ENCODE data around the gene PIGK.

The PIGK gene

DNA sequence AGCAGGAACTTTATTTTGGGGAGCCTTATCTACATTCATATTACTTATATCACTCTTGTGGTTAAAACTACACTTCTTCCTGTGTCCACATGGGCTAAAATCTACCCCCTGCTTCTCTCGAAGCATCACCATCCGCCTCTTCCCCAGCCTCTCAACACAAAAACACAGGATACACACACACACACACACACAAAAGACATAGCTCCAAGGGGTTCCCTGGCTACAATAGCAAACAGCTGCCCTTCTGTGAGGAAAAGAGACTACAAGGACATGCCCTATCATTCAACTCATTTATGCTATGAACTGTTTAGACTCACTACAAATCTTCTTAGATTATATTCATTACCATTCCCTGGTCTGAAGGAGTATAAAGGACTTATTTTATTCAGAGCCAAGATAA lies 155.0 kb downstream of the PIGK start:
- no peak overlapping the region for H3K4me3 ChIP-seq (ENCODE audit: extremely low read depth, insufficient read depth, low read length, poor library complexity, severe bottlenecking)

DNA sequence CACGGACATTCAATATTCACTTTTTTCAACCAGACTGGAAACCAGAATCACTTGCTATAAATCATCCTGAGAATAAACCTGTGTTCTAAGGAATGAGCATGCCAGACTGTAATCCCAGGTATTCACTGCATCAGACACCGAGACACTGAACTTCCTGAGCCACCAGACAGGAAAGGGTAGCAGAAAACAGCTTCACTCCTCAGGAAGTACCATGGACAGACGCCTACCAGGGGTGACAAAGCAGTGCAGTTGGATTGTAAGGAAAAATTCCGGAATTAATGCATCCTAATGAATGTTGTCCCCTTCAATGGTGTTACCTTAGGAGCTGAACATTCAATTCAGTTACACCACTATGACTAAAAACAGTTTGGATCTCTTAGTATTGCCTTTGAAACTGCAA lies 156.1 kb downstream of the PIGK start:
- Histone ChIP-seq H3K9me3 (ENCODE audit: control insufficient read depth, low read length) (no peaks in the 10 kb centered on the region), H3K4me3 (ENCODE audit: extremely low read depth, insufficient read depth, low read length, poor library complexity, severe bottlenecking) (no peak overlapping the region), H3K27ac (ENCODE audit: low read depth, low read length, severe bottlenecking) (no peak overlapping the region), H3K4me1 (ENCODE audit: control insufficient read depth, insufficient read depth, low read length, poor library complexity, severe bottlenecking) (no peaks in the 10 kb centered on the region), H3K36me3 (ENCODE audit: control insufficient read depth, insufficient read depth, low read length) (no peaks in the 10 kb centered on the region)
- 87 to 100% methylated on average over 2 to 3 of the region's 4 CpGs for WGBS, 2 experiments (ENCODE audit: insufficient coverage in 2 of 2)

More for the DNA sequence above, 155.0 kb downstream of the PIGK start:
- Histone ChIP-seq H3K4me1 (ENCODE audit: control insufficient read depth, insufficient read depth, low read length, poor library complexity, severe bottlenecking) (no peaks in the 10 kb centered on the region), H3K27ac (ENCODE audit: low read depth, low read length, severe bottlenecking) (no peak overlapping the region), H3K9me3 (ENCODE audit: control insufficient read depth, low read length) (no peaks in the 10 kb centered on the region), H3K36me3 (ENCODE audit: control insufficient read depth, insufficient read depth, low read length) (no peaks in the 10 kb centered on the region)
- 70 to 83% methylated on average over 2 of the region's 2 CpGs for WGBS, 2 experiments (ENCODE audit: insufficient coverage in 2 of 2)

DNA sequence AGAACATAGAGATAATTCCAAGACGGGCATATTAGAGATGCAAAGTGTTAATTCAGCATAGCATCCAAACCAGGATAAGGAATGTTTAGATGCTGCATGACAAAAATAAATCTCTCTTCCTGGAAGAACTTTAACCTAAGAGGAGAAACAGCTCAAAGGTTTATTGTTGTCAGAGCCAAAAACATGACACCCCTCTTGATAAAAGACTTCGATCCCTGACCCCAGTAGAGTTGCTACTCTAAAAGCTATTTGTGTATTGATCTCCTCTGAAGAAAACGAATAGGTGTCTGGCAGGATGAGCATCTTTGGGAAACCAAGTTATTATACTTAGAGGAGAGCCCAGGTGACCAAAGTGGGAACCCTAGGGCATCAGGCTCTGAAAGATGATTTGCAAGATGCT lies 158.1 kb downstream of the PIGK start:
- Histone ChIP-seq H3K36me3 (ENCODE audit: control insufficient read depth, insufficient read depth, low read length) (no peaks in the 10 kb centered on the region), H3K9me3 (ENCODE audit: control insufficient read depth, low read length) (no peaks in the 10 kb centered on the region), H3K4me3 (ENCODE audit: extremely low read depth, insufficient read depth, low read length, poor library complexity, severe bottlenecking) (no peak overlapping the region), H3K27ac (ENCODE audit: low read depth, low read length, severe bottlenecking) (no peak overlapping the region), H3K4me1 (ENCODE audit: control insufficient read depth, insufficient read depth, low read length, poor library complexity, severe bottlenecking) (no peaks in the 10 kb centered on the region)
- WGBS, 2 experiments (ENCODE audit: insufficient coverage in 2 of 2) = 78 to 88% methylated on average over 1 to 2 of the region's 3 CpGs

DNA sequence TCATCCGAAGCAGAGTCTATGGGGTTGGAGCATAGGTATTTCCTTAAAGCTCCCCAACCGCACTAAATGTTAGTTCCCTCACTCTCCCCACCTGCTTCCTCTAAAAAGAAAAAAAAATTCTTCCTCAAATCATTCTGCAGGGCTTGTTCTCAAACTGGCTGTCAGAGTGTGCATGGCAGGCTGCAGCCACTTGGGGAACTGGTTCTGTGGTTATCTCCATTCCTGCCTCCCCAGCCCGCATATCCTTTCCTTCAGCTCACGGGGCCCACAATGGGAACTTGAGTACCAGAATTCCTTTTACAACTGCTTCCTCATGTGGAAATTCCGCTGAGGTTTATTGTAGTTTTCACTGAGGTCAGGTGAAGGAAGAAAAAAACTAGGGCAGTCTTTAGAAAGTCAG lies 159.2 kb downstream of the PIGK start:
- Histone ChIP-seq H3K9me3 (ENCODE audit: control insufficient read depth, low read length) (no peaks in the 10 kb centered on the region), H3K27ac (ENCODE audit: low read depth, low read length, severe bottlenecking) (no peak overlapping the region), H3K36me3 (ENCODE audit: control insufficient read depth, insufficient read depth, low read length) (no peaks in the 10 kb centered on the region), H3K4me1 (ENCODE audit: control insufficient read depth, insufficient read depth, low read length, poor library complexity, severe bottlenecking) (no peaks in the 10 kb centered on the region), H3K4me3 (ENCODE audit: extremely low read depth, insufficient read depth, low read length, poor library complexity, severe bottlenecking) (no peak overlapping the region)
- WGBS, 2 experiments (ENCODE audit: insufficient coverage in 2 of 2) = 69% methylated on average over 2 of the region's 5 CpGs; no CpG with 5 or more reads in 1 of the 2 experiments

DNA sequence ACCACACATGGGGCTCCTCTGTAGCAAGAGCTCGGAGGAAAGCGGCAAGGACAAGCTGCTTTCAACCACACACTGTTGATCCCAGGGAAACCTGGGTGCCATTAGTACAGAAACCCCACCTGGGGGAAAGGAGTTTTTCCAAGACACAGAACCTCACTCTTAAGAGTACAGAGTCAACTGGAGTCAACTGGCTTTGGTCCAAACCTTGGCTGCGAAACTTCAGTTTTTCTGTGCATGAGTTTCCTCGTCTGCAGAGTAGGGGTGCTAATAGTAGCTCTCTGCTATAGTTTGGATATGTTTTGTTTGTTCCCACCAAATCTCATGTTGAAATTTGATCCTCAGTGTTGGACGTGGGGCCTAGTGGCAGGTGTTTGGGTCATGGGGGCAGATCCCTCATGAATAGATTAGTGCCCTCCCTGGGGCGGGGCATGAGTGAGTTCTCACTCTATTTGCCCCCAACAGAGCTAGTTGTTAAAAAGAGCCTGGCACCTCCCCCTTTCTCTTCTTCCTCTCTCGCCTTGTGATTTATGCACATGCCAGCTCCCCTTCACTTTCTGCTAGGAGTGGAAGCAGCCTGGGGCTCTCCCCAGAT lies 161.1 kb downstream of the PIGK start:
- H3K9me3 ChIP-seq (ENCODE audit: control insufficient read depth, low read length) = no peaks in the 10 kb centered on the region
- 69 to 85% methylated on average over 6 of the region's 7 CpGs for WGBS, 2 experiments (ENCODE audit: insufficient coverage in 2 of 2)
- H3K4me3 ChIP-seq (ENCODE audit: extremely low read depth, insufficient read depth, low read length, poor library complexity, severe bottlenecking) = no peak overlapping the region
- no peaks in the 10 kb centered on the region for H3K4me1 ChIP-seq (ENCODE audit: control insufficient read depth, insufficient read depth, low read length, poor library complexity, severe bottlenecking)
- H3K27ac ChIP-seq (ENCODE audit: low read depth, low read length, severe bottlenecking) = no peak overlapping the region
- no peaks in the 10 kb centered on the region for H3K36me3 ChIP-seq (ENCODE audit: control insufficient read depth, insufficient read depth, low read length)

DNA sequence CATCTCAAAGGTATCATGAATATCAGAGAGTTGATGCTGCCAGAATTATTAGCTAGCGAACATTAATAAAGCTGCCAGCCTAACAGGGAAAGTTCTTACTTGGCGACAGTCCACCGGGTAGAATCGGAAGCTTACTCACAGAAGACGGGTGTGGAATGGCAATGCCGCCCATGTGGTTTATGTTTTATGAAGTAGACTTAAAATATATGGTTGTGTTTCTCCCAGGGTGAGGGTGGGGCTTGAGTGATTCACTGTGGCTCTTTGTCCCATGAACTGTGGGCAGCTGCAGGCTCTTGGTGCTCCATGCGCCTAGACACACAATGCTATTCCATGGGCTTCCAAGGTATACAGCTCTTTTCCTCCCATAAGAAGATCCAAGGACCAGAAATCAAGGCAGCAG lies 162.7 kb downstream of the PIGK start:
- Histone ChIP-seq H3K4me1 (ENCODE audit: control insufficient read depth, insufficient read depth, low read length, poor library complexity, severe bottlenecking) (no peaks in the 10 kb centered on the region), H3K27ac (ENCODE audit: low read depth, low read length, severe bottlenecking) (no peak overlapping the region), H3K9me3 (ENCODE audit: control insufficient read depth, low read length) (no peaks in the 10 kb centered on the region), H3K4me3 (ENCODE audit: extremely low read depth, insufficient read depth, low read length, poor library complexity, severe bottlenecking) (no peak overlapping the region), H3K36me3 (ENCODE audit: control insufficient read depth, insufficient read depth, low read length) (no peaks in the 10 kb centered on the region)
- 89% methylated on average over 5 to 6 of the region's 7 CpGs for WGBS, 2 experiments (ENCODE audit: insufficient coverage in 2 of 2)

DNA sequence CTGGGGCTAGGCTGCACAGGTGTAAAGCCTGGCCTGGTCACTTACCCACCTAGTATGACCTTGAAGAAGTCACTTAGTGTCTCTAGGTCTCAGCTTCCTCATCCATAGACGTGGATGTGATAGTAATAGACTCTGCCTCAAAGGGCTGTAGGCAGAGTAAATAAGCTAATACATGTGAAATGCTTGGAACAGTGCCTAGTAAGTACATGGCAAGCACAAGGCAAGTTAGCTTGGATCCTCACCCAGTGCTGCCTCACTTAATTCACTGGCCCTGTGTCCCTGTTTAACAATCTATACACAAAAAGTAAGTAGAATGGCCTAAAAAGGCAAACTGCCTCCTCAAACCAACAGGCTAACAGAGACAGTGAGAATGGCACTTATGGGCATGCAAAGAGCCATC lies 167.8 kb downstream of the PIGK start:
- H3K36me3 ChIP-seq (ENCODE audit: control insufficient read depth, insufficient read depth, low read length) = no peaks in the 10 kb centered on the region
- 63% methylated on average over 1 of the region's 1 CpG; no CpG with 5 or more reads in 1 of the 2 experiments for WGBS, 2 experiments (ENCODE audit: insufficient coverage in 2 of 2)
- H3K4me1 ChIP-seq (ENCODE audit: control insufficient read depth, insufficient read depth, low read length, poor library complexity, severe bottlenecking) = no peaks in the 10 kb centered on the region
- H3K27ac ChIP-seq (ENCODE audit: low read depth, low read length, severe bottlenecking) = no peak overlapping the region
- no peaks in the 10 kb centered on the region for H3K9me3 ChIP-seq (ENCODE audit: control insufficient read depth, low read length)
- no peak overlapping the region for H3K4me3 ChIP-seq (ENCODE audit: extremely low read depth, insufficient read depth, low read length, poor library complexity, severe bottlenecking)

DNA sequence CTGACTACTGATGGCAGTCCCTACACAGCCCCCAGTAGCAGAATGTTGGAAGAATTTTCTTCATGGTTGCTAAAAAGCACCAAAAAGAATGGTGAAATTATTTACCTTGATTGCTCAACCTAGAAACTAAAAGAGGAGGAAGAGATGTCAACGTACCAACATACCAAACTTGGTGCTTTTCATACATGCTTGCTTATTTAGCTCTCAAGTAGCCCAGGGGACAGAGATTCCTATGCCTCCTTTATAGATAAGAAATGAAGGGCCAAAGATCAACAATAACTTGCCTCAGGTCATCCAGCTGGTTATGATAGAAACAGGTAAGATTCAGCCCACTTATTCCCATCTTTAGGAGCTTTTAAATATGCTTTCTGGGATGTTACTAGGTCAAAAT lies 170.6 kb downstream of the PIGK start:
- Histone ChIP-seq H3K4me3 (ENCODE audit: extremely low read depth, insufficient read depth, low read length, poor library complexity, severe bottlenecking) (no peak overlapping the region), H3K27ac (ENCODE audit: low read depth, low read length, severe bottlenecking) (no peak overlapping the region), H3K36me3 (ENCODE audit: control insufficient read depth, insufficient read depth, low read length) (no peaks in the 10 kb centered on the region), H3K4me1 (ENCODE audit: control insufficient read depth, insufficient read depth, low read length, poor library complexity, severe bottlenecking) (no peaks in the 10 kb centered on the region), H3K9me3 (ENCODE audit: control insufficient read depth, low read length) (no peaks in the 10 kb centered on the region)
- no CpG with 5 or more reads among the region's 1 CpG for WGBS, 2 experiments (ENCODE audit: insufficient coverage in 2 of 2)

DNA sequence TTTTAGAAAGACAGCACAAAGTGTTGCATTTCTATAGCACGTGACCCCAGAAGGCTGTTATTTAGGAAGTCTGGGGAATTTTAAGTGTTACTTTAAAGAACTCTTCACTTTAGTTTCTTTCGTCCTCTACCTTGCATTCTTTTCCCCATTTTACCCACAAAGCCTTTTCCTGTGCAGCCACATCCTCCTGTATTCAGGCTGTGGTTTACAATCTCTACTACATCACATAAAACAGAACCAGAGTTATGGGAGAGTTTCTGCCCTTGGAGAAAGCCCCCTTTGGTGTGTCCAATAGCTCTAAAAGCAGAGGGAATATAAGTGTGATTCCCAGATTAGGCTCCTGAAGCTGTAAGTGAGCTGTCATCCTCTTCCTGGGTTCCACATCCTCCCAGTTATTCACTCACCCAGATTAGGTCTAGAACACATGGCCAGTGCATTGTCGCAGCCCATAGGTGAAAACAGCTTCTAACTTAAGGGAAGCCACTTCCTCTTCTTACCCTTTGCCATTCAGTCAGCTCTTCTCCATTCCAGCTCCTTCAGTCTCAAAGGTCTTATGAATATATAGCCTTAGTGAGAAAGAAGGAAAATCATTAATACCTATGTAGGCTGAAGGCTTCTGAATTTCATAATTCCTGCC lies 171.1 kb downstream of the PIGK start:
- WGBS, 2 experiments (ENCODE audit: insufficient coverage in 2 of 2) = 100% methylated on average over 1 of the region's 3 CpGs; no CpG with 5 or more reads in 1 of the 2 experiments
- Histone ChIP-seq H3K27ac (ENCODE audit: low read depth, low read length, severe bottlenecking) (no peak overlapping the region), H3K4me1 (ENCODE audit: control insufficient read depth, insufficient read depth, low read length, poor library complexity, severe bottlenecking) (no peaks in the 10 kb centered on the region), H3K9me3 (ENCODE audit: control insufficient read depth, low read length) (no peaks in the 10 kb centered on the region), H3K36me3 (ENCODE audit: control insufficient read depth, insufficient read depth, low read length) (no peaks in the 10 kb centered on the region), H3K4me3 (ENCODE audit: extremely low read depth, insufficient read depth, low read length, poor library complexity, severe bottlenecking) (no peak overlapping the region)

DNA sequence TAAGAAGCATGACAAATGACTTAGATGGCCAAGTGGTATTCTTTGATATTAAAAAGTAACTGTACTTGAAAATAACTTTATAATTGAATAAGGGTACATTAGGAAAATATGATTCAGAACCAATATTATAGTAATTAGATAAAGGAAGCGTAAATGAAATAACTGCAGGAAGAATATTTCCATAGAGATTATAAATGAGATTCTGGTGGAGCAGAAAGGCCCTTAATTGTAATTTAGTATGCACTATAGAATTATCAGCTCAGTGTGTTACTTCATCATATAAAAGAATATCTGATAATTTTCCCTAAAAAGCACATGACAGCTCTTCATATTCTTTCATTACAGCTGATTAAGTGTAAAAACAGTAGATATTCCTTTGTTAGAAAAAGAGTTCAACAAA lies 171.7 kb downstream of the PIGK start:
- no CpG with 5 or more reads among the region's 1 CpG for WGBS, 2 experiments (ENCODE audit: insufficient coverage in 2 of 2)
- Histone ChIP-seq H3K27ac (ENCODE audit: low read depth, low read length, severe bottlenecking) (no peak overlapping the region), H3K4me1 (ENCODE audit: control insufficient read depth, insufficient read depth, low read length, poor library complexity, severe bottlenecking) (no peaks in the 10 kb centered on the region), H3K4me3 (ENCODE audit: extremely low read depth, insufficient read depth, low read length, poor library complexity, severe bottlenecking) (no peak overlapping the region), H3K9me3 (ENCODE audit: control insufficient read depth, low read length) (no peaks in the 10 kb centered on the region), H3K36me3 (ENCODE audit: control insufficient read depth, insufficient read depth, low read length) (no peaks in the 10 kb centered on the region)

DNA sequence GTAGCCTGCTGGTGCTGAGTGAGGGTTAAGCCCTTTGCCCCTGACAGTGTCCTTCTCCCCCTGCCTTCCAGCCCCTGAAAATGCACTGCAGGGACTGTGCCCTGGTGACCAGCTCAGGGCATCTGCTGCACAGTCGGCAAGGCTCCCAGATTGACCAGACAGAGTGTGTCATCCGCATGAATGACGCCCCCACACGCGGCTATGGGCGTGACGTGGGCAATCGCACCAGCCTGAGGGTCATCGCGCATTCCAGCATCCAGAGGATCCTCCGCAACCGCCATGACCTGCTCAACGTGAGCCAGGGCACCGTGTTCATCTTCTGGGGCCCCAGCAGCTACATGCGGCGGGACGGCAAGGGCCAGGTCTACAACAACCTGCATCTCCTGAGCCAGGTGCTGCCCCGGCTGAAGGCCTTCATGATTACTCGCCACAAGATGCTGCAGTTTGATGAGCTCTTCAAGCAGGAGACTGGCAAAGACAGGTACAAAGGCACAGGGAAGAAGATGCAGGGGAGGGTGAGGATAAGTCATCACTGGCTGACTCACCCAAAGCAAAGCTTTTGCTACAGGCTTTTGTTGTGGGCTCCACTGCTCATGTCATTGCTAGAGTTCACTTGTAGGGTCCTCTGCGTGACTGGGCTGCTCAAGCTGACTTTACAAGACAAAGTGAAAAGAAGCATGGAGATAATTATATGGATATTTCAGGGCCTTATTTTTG lies 174.9 kb downstream of the PIGK start:
- 88 to 94% methylated on average over 18 to 20 of the region's 20 CpGs for WGBS, 2 experiments (ENCODE audit: insufficient coverage in 2 of 2)
- H3K27ac ChIP-seq (ENCODE audit: low read depth, low read length, severe bottlenecking) = no peak overlapping the region
- no peaks in the 10 kb centered on the region for H3K4me1 ChIP-seq (ENCODE audit: control insufficient read depth, insufficient read depth, low read length, poor library complexity, severe bottlenecking)
- H3K9me3 ChIP-seq (ENCODE audit: control insufficient read depth, low read length) = no peaks in the 10 kb centered on the region
- no peaks in the 10 kb centered on the region for H3K36me3 ChIP-seq (ENCODE audit: control insufficient read depth, insufficient read depth, low read length)
- H3K4me3 ChIP-seq (ENCODE audit: extremely low read depth, insufficient read depth, low read length, poor library complexity, severe bottlenecking) = no peak overlapping the region
